ENCODE measurements around the gene NECAP2.
"Not testable (repeated sequence)": the region's sequence is repeated elsewhere in the genome, so short reads cannot be mapped to it uniquely, and the experiment has no call there.

Gene NECAP2

GRCh38 chr1:16498047-16498446 is 57.5 kb downstream of the NECAP2 start:
- in situ Hi-C loops (cut with HindIII; ENCODE audit: low sequenced_read_pairs); DNase-seq (ENCODE audit: low read depth): not testable (repeated sequence)
- peak overlapping the region; percentile 72 for H3K4me3 ChIP-seq (ENCODE audit: low read depth, low read length)

GRCh38 chr1:16498573-16499413 is 58.3 kb downstream of the NECAP2 start:
- H3K4me3 ChIP-seq (ENCODE audit: low read depth, low read length): peak overlapping the region; percentile 72
- peak; percentile 49 for DNase-seq (ENCODE audit: low read depth)
- in situ Hi-C loops (cut with HindIII; ENCODE audit: low sequenced_read_pairs): no loop called here
- TF ChIP-seq CTCF (IDR thresholded peaks at IDR 0.05; ENCODE audit: low read depth, low read length, missing control alignments): no peak

GRCh38 chr1:16500466-16500865 is 59.9 kb downstream of the NECAP2 start:
- DNase-seq (ENCODE audit: low read depth); H3K4me3 ChIP-seq (ENCODE audit: low read depth, low read length); in situ Hi-C loops (cut with HindIII; ENCODE audit: low sequenced_read_pairs): not testable (repeated sequence)

- DNase-seq (ENCODE audit: low read depth); H3K4me3 ChIP-seq (ENCODE audit: low read depth, low read length); in situ Hi-C loops (cut with HindIII; ENCODE audit: low sequenced_read_pairs): not testable (repeated sequence)
These were observed 60.5 kb downstream of the NECAP2 start for GRCh38 chr1:16500975-16501374.

- H3K4me3 ChIP-seq (ENCODE audit: low read depth, low read length); DNase-seq (ENCODE audit: low read depth); in situ Hi-C loops (cut with HindIII; ENCODE audit: low sequenced_read_pairs): not testable (repeated sequence)
These were observed 60.9 kb downstream of the NECAP2 start for GRCh38 chr1:16501446-16501845.

- no peak for DNase-seq (ENCODE audit: low read depth)
- no peak overlapping the region for H3K4me3 ChIP-seq (ENCODE audit: low read depth, low read length)
- in situ Hi-C loops (cut with HindIII; ENCODE audit: low sequenced_read_pairs): no loop called here
- no peak for TF ChIP-seq CTCF (IDR thresholded peaks at IDR 0.05; ENCODE audit: low read depth, low read length, missing control alignments)
These were observed 63.0 kb downstream of the NECAP2 start for GRCh38 chr1:16503494-16503893.

- in situ Hi-C loops (cut with HindIII; ENCODE audit: low sequenced_read_pairs); DNase-seq (ENCODE audit: low read depth); H3K4me3 ChIP-seq (ENCODE audit: low read depth, low read length): not testable (repeated sequence)
These were observed 65.3 kb downstream of the NECAP2 start for GRCh38 chr1:16505870-16506269.

- H3K4me3 ChIP-seq (ENCODE audit: low read depth, low read length); in situ Hi-C loops (cut with HindIII; ENCODE audit: low sequenced_read_pairs); DNase-seq (ENCODE audit: low read depth): not testable (repeated sequence)
These were observed 66.0 kb downstream of the NECAP2 start for GRCh38 chr1:16506364-16507136.

- in situ Hi-C loops (cut with HindIII; ENCODE audit: low sequenced_read_pairs); H3K4me3 ChIP-seq (ENCODE audit: low read depth, low read length); DNase-seq (ENCODE audit: low read depth): not testable (repeated sequence)
These were observed 68.4 kb downstream of the NECAP2 start for GRCh38 chr1:16508861-16509445.

All from astrocyte of the cerebellum (primary cell).